SK-N-SH treated with all-trans-retinoic acid at 6 μM for 48 hours (cell line): ENCODE measurements around the gene SGPL1.

ENCODE experiments used
- PPARA ChIP-seq: fragments of 250-450 bp; sonication (Bioruptor Pico); IDR thresholded peaks from 2 replicates; pipeline ENCODE4 v1.5.0; 2020; ENCODE audit warnings: mild to moderate bottlenecking, borderline replicate concordance
- RARB ChIP-seq: fragments of 250-450 bp; sonication (Bioruptor Pico); IDR thresholded peaks from 2 replicates; pipeline ENCODE4 v1.8.0; 2021; ENCODE audit warnings: mild to moderate bottlenecking, moderate library complexity
- SNAI2 ChIP-seq: fragments of 250-450 bp; sonication (Bioruptor Pico); IDR thresholded peaks from 2 replicates; pipeline ENCODE4 v1.5.0; 2020; ENCODE audit warnings: mild to moderate bottlenecking, moderate library complexity
- ZC3H10 ChIP-seq: fragments of 250-450 bp; sonication (Bioruptor Pico); IDR thresholded peaks from 2 replicates; pipeline ENCODE4 v1.5.1; 2021; ENCODE audit warnings: mild to moderate bottlenecking, moderate library complexity
- ZFP3 ChIP-seq: fragments of 250-450 bp; sonication (Bioruptor Pico); IDR thresholded peaks from 2 replicates; pipeline ENCODE4 v1.5.0; 2020; ENCODE audit warnings: mild to moderate bottlenecking, moderate library complexity
- ZFP30 ChIP-seq: fragments of 450-650 bp; formaldehyde crosslinking; IDR thresholded peaks from 2 replicates; pipeline ENCODE4 v1.5.0; 2022; ENCODE audit warnings: mild to moderate bottlenecking, moderate library complexity
- TF ChIP-seq, protein P1 (sequence below): fragments of 250-450 bp; sonication (Bioruptor Pico); IDR thresholded peaks from 2 replicates; pipeline ENCODE4 v1.5.1; 2020; ENCODE audit warnings: low read depth, mild to moderate bottlenecking, moderate library complexity
- TF ChIP-seq, protein P2 (sequence below): fragments of 250-450 bp; sonication (Bioruptor Pico); IDR thresholded peaks from 2 replicates; pipeline ENCODE4 v1.8.0; 2020; ENCODE audit warnings: mild to moderate bottlenecking, moderate library complexity, borderline replicate concordance

DNA sequence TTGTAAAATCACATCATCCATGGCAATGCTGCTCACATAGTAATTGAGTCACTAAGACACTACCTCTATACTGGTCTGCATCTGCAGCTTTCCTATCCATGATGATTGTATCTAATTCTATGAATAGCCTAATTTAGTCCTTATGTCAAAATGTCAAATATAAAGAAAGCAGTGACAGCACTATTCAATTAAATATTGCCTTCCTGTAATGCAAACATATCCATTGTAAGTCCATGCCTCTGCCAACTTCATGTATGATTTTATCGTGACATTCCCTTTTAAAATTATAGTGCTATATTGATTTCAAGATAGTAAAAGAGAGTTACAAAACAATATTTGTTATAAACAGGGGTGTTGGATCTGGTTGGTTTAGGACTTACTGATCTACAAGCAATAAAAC is 4.8 kb upstream of the SGPL1 start:
- TF ChIP-seq SNAI2 (CRISPR knock-in tag) (no peak), PPARA (no peak), ZC3H10 (CRISPR knock-in tag) (no peak), ZFP3 (CRISPR knock-in tag) (no peak), RARB (CRISPR knock-in tag) (no peak), ZFP30 (no peak)
- TF ChIP-seq, protein P1, sequence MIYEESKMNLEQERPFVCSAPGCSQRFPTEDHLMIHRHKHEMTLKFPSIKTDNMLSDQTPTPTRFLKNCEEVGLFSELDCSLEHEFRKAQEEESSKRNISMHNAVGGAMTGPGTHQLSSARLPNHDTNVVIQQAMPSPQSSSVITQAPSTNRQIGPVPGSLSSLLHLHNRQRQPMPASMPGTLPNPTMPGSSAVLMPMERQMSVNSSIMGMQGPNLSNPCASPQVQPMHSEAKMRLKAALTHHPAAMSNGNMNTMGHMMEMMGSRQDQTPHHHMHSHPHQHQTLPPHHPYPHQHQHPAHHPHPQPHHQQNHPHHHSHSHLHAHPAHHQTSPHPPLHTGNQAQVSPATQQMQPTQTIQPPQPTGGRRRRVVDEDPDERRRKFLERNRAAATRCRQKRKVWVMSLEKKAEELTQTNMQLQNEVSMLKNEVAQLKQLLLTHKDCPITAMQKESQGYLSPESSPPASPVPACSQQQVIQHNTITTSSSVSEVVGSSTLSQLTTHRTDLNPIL (CRISPR knock-in tag) = no peak
- TF ChIP-seq, protein P2, sequence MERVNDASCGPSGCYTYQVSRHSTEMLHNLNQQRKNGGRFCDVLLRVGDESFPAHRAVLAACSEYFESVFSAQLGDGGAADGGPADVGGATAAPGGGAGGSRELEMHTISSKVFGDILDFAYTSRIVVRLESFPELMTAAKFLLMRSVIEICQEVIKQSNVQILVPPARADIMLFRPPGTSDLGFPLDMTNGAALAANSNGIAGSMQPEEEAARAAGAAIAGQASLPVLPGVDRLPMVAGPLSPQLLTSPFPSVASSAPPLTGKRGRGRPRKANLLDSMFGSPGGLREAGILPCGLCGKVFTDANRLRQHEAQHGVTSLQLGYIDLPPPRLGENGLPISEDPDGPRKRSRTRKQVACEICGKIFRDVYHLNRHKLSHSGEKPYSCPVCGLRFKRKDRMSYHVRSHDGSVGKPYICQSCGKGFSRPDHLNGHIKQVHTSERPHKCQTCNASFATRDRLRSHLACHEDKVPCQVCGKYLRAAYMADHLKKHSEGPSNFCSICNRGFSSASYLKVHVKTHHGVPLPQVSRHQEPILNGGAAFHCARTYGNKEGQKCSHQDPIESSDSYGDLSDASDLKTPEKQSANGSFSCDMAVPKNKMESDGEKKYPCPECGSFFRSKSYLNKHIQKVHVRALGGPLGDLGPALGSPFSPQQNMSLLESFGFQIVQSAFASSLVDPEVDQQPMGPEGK = no peak
